ENCODE data around the gene HOMER2. TPM values are rescaled to one million over a fixed set of nuclear protein-coding genes. Genes with fewer than 3 reads are reported as not detected.

The HOMER2 gene
- polyA plus RNA-seq, 3 donors, result 0.92 to 2.4 (median 1.6) TPM

DNA sequence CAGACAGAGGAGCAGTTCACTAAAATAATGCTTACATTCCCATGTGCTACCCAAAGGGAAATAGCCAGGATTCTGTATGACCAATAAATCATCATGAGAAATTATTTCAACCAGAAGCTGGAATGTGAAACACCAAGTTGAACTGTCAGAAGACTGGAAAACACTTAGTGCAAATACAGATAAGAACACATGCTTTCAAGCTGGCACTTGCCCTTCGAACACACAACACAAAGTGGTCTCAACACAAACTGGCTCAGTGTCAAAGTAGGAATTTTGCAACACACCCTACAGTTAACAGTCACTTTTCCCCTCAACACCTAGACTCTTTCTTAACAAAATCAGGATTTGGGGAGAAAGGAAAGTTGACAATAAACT lies 148.0 kb downstream of the HOMER2 start:
- WGBS (ENCODE audit: insufficient coverage), result 86% methylated on average over 1 of the region's 1 CpG
- Histone ChIP-seq H4K20me1 (ENCODE audit: insufficient read depth, low read length) (no peaks in the 10 kb centered on the region), H3K79me2 (ENCODE audit: insufficient read depth, low read length) (no peaks in the 10 kb centered on the region), H3K36me3 (replicated peaks in 1 of 2; ENCODE audit: control insufficient read depth in 1 of 2, insufficient read depth in 2 of 2, low read length in 2 of 2) (no peaks in the 10 kb centered on the region), H3K4me3 (replicated peaks in 1 of 3; ENCODE audit: low read depth in 2 of 3, low read length in 3 of 3) (no peak overlapping the region), H3K9ac (ENCODE audit: insufficient read depth, low read length, poor library complexity, severe bottlenecking) (no peak overlapping the region), H3K27ac (ENCODE audit: low read depth in 1 of 2, low read length in 2 of 2) (no peak overlapping the region), H3K27me3 (ENCODE audit: control insufficient read depth in 2 of 2, insufficient read depth in 2 of 2, low read length in 2 of 2) (no peaks in the 10 kb centered on the region), H2AFZ (ENCODE audit: insufficient read depth, low read depth, low read length, poor library complexity, severe bottlenecking) (no peak overlapping the region), H3K4me1 (ENCODE audit: control insufficient read depth in 1 of 2, insufficient read depth in 2 of 2, low read length in 2 of 2) (peaks cover 4 to 5% of the 10 kb centered on the region in 2 donors), H3K9me3 (replicated peaks in 1 of 2; ENCODE audit: control insufficient read depth in 1 of 2, insufficient read depth in 1 of 2, low read length in 2 of 2) (no peaks in the 10 kb centered on the region), H3K4me2 (replicated peaks; ENCODE audit: extremely low read depth, low read length, poor library complexity, severe bottlenecking) (no peak overlapping the region)
- H3K27ac Mint-ChIP-seq, result no peak overlapping the region
- H3K27me3 Mint-ChIP-seq (ENCODE audit: low read depth in 3 of 3), result peaks cover 2 to 7% (median 4%) of the 10 kb centered on the region in 3 donors
- TF ChIP-seq, protein P1, sequence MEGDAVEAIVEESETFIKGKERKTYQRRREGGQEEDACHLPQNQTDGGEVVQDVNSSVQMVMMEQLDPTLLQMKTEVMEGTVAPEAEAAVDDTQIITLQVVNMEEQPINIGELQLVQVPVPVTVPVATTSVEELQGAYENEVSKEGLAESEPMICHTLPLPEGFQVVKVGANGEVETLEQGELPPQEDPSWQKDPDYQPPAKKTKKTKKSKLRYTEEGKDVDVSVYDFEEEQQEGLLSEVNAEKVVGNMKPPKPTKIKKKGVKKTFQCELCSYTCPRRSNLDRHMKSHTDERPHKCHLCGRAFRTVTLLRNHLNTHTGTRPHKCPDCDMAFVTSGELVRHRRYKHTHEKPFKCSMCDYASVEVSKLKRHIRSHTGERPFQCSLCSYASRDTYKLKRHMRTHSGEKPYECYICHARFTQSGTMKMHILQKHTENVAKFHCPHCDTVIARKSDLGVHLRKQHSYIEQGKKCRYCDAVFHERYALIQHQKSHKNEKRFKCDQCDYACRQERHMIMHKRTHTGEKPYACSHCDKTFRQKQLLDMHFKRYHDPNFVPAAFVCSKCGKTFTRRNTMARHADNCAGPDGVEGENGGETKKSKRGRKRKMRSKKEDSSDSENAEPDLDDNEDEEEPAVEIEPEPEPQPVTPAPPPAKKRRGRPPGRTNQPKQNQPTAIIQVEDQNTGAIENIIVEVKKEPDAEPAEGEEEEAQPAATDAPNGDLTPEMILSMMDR (IDR thresholded peaks at IDR 0.05), result no peak
- peaks cover 9% of the 10 kb centered on the region for H3K4me1 Mint-ChIP-seq
- intact Hi-C loops (cut with micrococcal nuclease), result no loop called here
- no peak for DNase-seq
- H3K4me3 Mint-ChIP-seq, result no peak overlapping the region
- peaks cover 0 to 3% (median 0%) of the 10 kb centered on the region in 7 donors for H3K9me3 Mint-ChIP-seq
- H3K36me3 Mint-ChIP-seq, result no peaks in the 10 kb centered on the region

DNA sequence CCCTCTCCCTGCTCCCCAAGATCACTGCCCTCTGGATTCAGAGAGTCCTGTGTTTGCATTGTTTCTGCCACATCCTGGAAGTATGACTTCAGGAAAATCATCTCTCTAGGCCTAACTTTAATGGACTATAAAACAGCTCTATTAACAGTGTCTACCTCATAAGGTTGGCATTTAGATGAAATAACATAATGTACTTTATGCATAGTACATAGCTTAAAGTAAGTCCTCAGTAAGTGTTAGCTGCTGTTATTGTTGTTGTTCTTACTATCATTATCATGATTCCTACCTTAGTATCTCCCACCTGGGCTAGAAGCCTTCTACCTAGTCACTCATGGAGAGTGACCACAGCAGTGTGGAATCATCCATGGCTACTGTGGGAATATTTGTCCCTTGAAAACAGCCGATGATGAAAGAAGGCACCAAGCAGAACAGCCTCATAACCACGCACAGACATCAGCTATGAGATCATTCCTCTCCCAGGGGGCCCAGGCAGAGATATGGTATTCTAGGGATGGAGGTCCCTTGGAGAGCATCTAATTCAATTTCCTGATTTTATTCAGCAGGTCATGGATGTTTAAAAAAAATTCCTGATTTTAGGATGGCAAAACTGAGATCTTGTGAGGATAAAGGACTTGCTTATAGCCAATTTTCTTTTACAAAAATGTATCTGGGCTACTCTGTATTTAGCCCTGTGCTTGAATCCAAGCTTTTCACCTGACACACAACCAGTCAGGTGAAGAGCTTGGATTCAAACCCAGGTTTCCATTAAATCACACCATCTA lies 148.5 kb downstream of the HOMER2 start:
- Mint-ChIP-seq H3K36me3 (no peaks in the 10 kb centered on the region), H3K4me3 (no peak overlapping the region), H3K27me3 (ENCODE audit: low read depth in 3 of 3) (peaks cover 4 to 9% (median 7%) of the 10 kb centered on the region in 3 donors), H3K4me1 (peaks cover 6% of the 10 kb centered on the region), H3K27ac (peak overlapping the region in 1 of 7 donors; percentile 2), H3K9me3 (peaks cover 0 to 3% (median 0%) of the 10 kb centered on the region in 7 donors)
- no CpG with 5 or more reads among the region's 2 CpGs for WGBS (ENCODE audit: insufficient coverage)
- H3K4me1 ChIP-seq (ENCODE audit: control insufficient read depth in 1 of 2, insufficient read depth in 2 of 2, low read length in 2 of 2), result peaks cover 2% of the 10 kb centered on the region in 2 donors
- no peaks in the 10 kb centered on the region for H3K27me3 ChIP-seq (ENCODE audit: control insufficient read depth in 2 of 2, insufficient read depth in 2 of 2, low read length in 2 of 2)
- intact Hi-C loops (cut with micrococcal nuclease), result no loop called here
- no peak overlapping the region for H3K4me2 ChIP-seq (replicated peaks; ENCODE audit: extremely low read depth, low read length, poor library complexity, severe bottlenecking)
- TF ChIP-seq, protein P1 (IDR thresholded peaks at IDR 0.05), result no peak
- no peak overlapping the region for H3K27ac ChIP-seq (ENCODE audit: low read depth in 1 of 2, low read length in 2 of 2)
- H3K9ac ChIP-seq (ENCODE audit: insufficient read depth, low read length, poor library complexity, severe bottlenecking), result no peak overlapping the region
- H3K9me3 ChIP-seq (replicated peaks in 1 of 2; ENCODE audit: control insufficient read depth in 1 of 2, insufficient read depth in 1 of 2, low read length in 2 of 2), result no peaks in the 10 kb centered on the region
- H4K20me1 ChIP-seq (ENCODE audit: insufficient read depth, low read length), result no peaks in the 10 kb centered on the region
- no peaks in the 10 kb centered on the region for H3K79me2 ChIP-seq (ENCODE audit: insufficient read depth, low read length)
- H2AFZ ChIP-seq (ENCODE audit: insufficient read depth, low read depth, low read length, poor library complexity, severe bottlenecking), result no peak overlapping the region
- no peak for DNase-seq
- no peak overlapping the region for H3K4me3 ChIP-seq (replicated peaks in 1 of 3; ENCODE audit: low read depth in 2 of 3, low read length in 3 of 3)
- no peaks in the 10 kb centered on the region for H3K36me3 ChIP-seq (replicated peaks in 1 of 2; ENCODE audit: control insufficient read depth in 1 of 2, insufficient read depth in 2 of 2, low read length in 2 of 2)

All from CD14-positive monocyte (primary cell).